ENCODE data around the gene COBL.

COBL gene

GRCh38 chr7:51288896-51289622 is 27.6 kb downstream of the COBL start:
- Histone ChIP-seq H3K4me3 (replicated peaks; ENCODE audit: low read depth, low read length) (no peak overlapping the region), H3K36me3 (ENCODE audit: control insufficient read depth, insufficient read depth, low read length) (no peaks in the 10 kb centered on the region), H3K27me3 (replicated peaks; ENCODE audit: control insufficient read depth, insufficient read depth, low read length) (no peaks in the 10 kb centered on the region)
- no peak for TF ChIP-seq CTCF (IDR thresholded peaks at IDR 0.05; ENCODE audit: insufficient read depth, low read length, poor library complexity, severe bottlenecking)
- no peak for DNase-seq (ENCODE audit: extremely low read depth, insufficient read length)

- no peak for DNase-seq (ENCODE audit: extremely low read depth, insufficient read length)
- H3K4me3 ChIP-seq (replicated peaks; ENCODE audit: low read depth, low read length): no peak overlapping the region
- no peak for TF ChIP-seq CTCF (IDR thresholded peaks at IDR 0.05; ENCODE audit: insufficient read depth, low read length, poor library complexity, severe bottlenecking)
- no peaks in the 10 kb centered on the region for H3K36me3 ChIP-seq (ENCODE audit: control insufficient read depth, insufficient read depth, low read length)
- H3K27me3 ChIP-seq (replicated peaks; ENCODE audit: control insufficient read depth, insufficient read depth, low read length): no peaks in the 10 kb centered on the region
Measured at GRCh38 chr7:51286401-51286800, 30.2 kb downstream of the COBL start.

GRCh38 chr7:51280156-51280555 is 36.5 kb downstream of the COBL start:
- TF ChIP-seq CTCF (IDR thresholded peaks at IDR 0.05; ENCODE audit: insufficient read depth, low read length, poor library complexity, severe bottlenecking): no peak
- DNase-seq (ENCODE audit: extremely low read depth, insufficient read length): no peak
- no peak overlapping the region for H3K4me3 ChIP-seq (replicated peaks; ENCODE audit: low read depth, low read length)
- H3K27me3 ChIP-seq (replicated peaks; ENCODE audit: control insufficient read depth, insufficient read depth, low read length): no peaks in the 10 kb centered on the region
- no peaks in the 10 kb centered on the region for H3K36me3 ChIP-seq (ENCODE audit: control insufficient read depth, insufficient read depth, low read length)

GRCh38 chr7:51279391-51280023 is 37.1 kb downstream of the COBL start:
- no peak overlapping the region for H3K4me3 ChIP-seq (replicated peaks; ENCODE audit: low read depth, low read length)
- no peaks in the 10 kb centered on the region for H3K36me3 ChIP-seq (ENCODE audit: control insufficient read depth, insufficient read depth, low read length)
- TF ChIP-seq CTCF (IDR thresholded peaks at IDR 0.05; ENCODE audit: insufficient read depth, low read length, poor library complexity, severe bottlenecking): no peak
- H3K27me3 ChIP-seq (replicated peaks; ENCODE audit: control insufficient read depth, insufficient read depth, low read length): no peaks in the 10 kb centered on the region
- DNase-seq (ENCODE audit: extremely low read depth, insufficient read length): no peak

GRCh38 chr7:51278797-51279196 is 37.8 kb downstream of the COBL start:
- DNase-seq (ENCODE audit: extremely low read depth, insufficient read length): no peak
- TF ChIP-seq CTCF (IDR thresholded peaks at IDR 0.05; ENCODE audit: insufficient read depth, low read length, poor library complexity, severe bottlenecking): no peak
- Histone ChIP-seq H3K27me3 (replicated peaks; ENCODE audit: control insufficient read depth, insufficient read depth, low read length) (no peaks in the 10 kb centered on the region), H3K4me3 (replicated peaks; ENCODE audit: low read depth, low read length) (no peak overlapping the region), H3K36me3 (ENCODE audit: control insufficient read depth, insufficient read depth, low read length) (no peaks in the 10 kb centered on the region)

Data from GM06990 (cell line).